22Rv1 (cell line): ENCODE data around the gene MTA1.
A peak's percentile ranks its signal among the peaks of the same experiment; 100 is the strongest.

Experiments
- H3K27ac ChIP-seq: fragments of 450-650 bp; 2 replicates; pipeline ENCODE4 v1.5.1; 2017
- CTCF ChIP-seq: fragments of 450-650 bp; IDR thresholded peaks from 2 replicates; pipeline ENCODE4 v1.5.1; 2017; ENCODE audit warnings: mild to moderate bottlenecking
- ZFX ChIP-seq: fragments of 450-650 bp; IDR thresholded peaks from 2 replicates; pipeline ENCODE4 v1.6.1; 2017; ENCODE audit warnings: antibody characterized with exemption, borderline replicate concordance

Gene MTA1

GRCh38 chr14:105487449-105487985, 67.9 kb downstream of the MTA1 start:
- H3K27ac ChIP-seq, result peak overlapping the region; percentile 100
- no peak for TF ChIP-seq ZFX
- TF ChIP-seq CTCF, result no peak

- TF ChIP-seq CTCF (no peak), ZFX (no peak)
- peak overlapping the region; percentile 100 for H3K27ac ChIP-seq
Measured at GRCh38 chr14:105487986-105488777, 68.6 kb downstream of the MTA1 start.

GRCh38 chr14:105488781-105489541, 69.3 kb downstream of the MTA1 start:
- TF ChIP-seq CTCF (no peak), ZFX (no peak)
- H3K27ac ChIP-seq, result peak overlapping the region; percentile 100

- peak overlapping the region; percentile 100 for H3K27ac ChIP-seq
- TF ChIP-seq ZFX (no peak), CTCF (peak; percentile 56)
Measured at GRCh38 chr14:105489542-105490266, 70.1 kb downstream of the MTA1 start.

- TF ChIP-seq CTCF, result no peak
- no peak for TF ChIP-seq ZFX
- peak overlapping the region; percentile 100 for H3K27ac ChIP-seq
Measured at GRCh38 chr14:105490267-105490571, 70.6 kb downstream of the MTA1 start.

- TF ChIP-seq CTCF (peak; percentile 96), ZFX (no peak)
- peak within 1 kb of the TSS; percentile 100 for H3K27ac ChIP-seq
Measured at GRCh38 chr14:105490572-105491365, 71.1 kb downstream of the MTA1 start, which contains the start of gene TEDC1. Gene TEDC1, plus strand, starts transcription at chr14:105491246. Its CDS starts 130 bp downstream, at chr14:105491376.
